ENCODE results near the gene ETV5.
"Not testable (repeated sequence)": the region's sequence is repeated elsewhere in the genome, so short reads cannot be mapped to it uniquely, and the experiment has no call there.

Gene ETV5

GRCh38 chr3:186059192-186059591 lies 49.7 kb downstream of the ETV5 start:
- no peak for DNase-seq

- DNase-seq, result no peak
Measured at GRCh38 chr3:186058225-186058624, 50.7 kb downstream of the ETV5 start.

GRCh38 chr3:186057594-186057993 lies 51.3 kb downstream of the ETV5 start:
- DNase-seq, result no peak

- DNase-seq, result no peak
Measured at GRCh38 chr3:186054792-186055352, 54.0 kb downstream of the ETV5 start.

GRCh38 chr3:186053954-186054791 lies 54.7 kb downstream of the ETV5 start:
- no peak for DNase-seq

GRCh38 chr3:186052096-186052840 lies 56.6 kb downstream of the ETV5 start:
- no peak for DNase-seq

- DNase-seq, result no peak
Measured at GRCh38 chr3:186049001-186049400, 59.9 kb downstream of the ETV5 start.

- no peak for DNase-seq
Measured at GRCh38 chr3:186048119-186048518, 60.8 kb downstream of the ETV5 start.

- no peak for DNase-seq
Measured at GRCh38 chr3:186046838-186047237, 62.1 kb downstream of the ETV5 start.

GRCh38 chr3:186044968-186045367 lies 63.9 kb downstream of the ETV5 start:
- DNase-seq, result no peak

GRCh38 chr3:186044427-186044826 lies 64.5 kb downstream of the ETV5 start:
- no peak for DNase-seq

GRCh38 chr3:186042521-186043202 lies 66.2 kb downstream of the ETV5 start:
- DNase-seq, result no peak

- no peak for DNase-seq
Measured at GRCh38 chr3:186042036-186042435, 66.9 kb downstream of the ETV5 start.

GRCh38 chr3:186038360-186038759 lies 70.5 kb downstream of the ETV5 start:
- DNase-seq, result no peak

GRCh38 chr3:186035277-186035676 lies 73.6 kb downstream of the ETV5 start:
- DNase-seq, result no peak

GRCh38 chr3:186032321-186032720 lies 76.6 kb downstream of the ETV5 start:
- no peak for DNase-seq

- not testable (repeated sequence) for DNase-seq
Measured at GRCh38 chr3:186025993-186026392, 82.9 kb downstream of the ETV5 start.

- no peak for DNase-seq
Measured at GRCh38 chr3:186025161-186025560, 83.7 kb downstream of the ETV5 start.

- no peak for DNase-seq
Measured at GRCh38 chr3:186024210-186024609, 84.7 kb downstream of the ETV5 start.

- DNase-seq, result no peak
Measured at GRCh38 chr3:186022931-186023330, 86.0 kb downstream of the ETV5 start.

GRCh38 chr3:186021673-186022362 lies 87.1 kb downstream of the ETV5 start:
- DNase-seq, result no peak

- not testable (repeated sequence) for DNase-seq
Measured at GRCh38 chr3:186021250-186021649, 87.6 kb downstream of the ETV5 start.

- not testable (repeated sequence) for DNase-seq
Measured at GRCh38 chr3:186019288-186019687, 89.6 kb downstream of the ETV5 start.

Measured in COR-L47 (cell line).